Inflammatory macrophage treated with lipopolysaccharide for 4 hours (primary cell): ENCODE data around the gene CSRNP2.
A peak's percentile ranks its signal among the peaks of the same experiment; 100 is the strongest.

ENCODE experiments used
- DNase-seq: peaks from one replicate; pipeline ENCODE4 v3.0.0-alpha.2; 2020

Gene CSRNP2

DNA sequence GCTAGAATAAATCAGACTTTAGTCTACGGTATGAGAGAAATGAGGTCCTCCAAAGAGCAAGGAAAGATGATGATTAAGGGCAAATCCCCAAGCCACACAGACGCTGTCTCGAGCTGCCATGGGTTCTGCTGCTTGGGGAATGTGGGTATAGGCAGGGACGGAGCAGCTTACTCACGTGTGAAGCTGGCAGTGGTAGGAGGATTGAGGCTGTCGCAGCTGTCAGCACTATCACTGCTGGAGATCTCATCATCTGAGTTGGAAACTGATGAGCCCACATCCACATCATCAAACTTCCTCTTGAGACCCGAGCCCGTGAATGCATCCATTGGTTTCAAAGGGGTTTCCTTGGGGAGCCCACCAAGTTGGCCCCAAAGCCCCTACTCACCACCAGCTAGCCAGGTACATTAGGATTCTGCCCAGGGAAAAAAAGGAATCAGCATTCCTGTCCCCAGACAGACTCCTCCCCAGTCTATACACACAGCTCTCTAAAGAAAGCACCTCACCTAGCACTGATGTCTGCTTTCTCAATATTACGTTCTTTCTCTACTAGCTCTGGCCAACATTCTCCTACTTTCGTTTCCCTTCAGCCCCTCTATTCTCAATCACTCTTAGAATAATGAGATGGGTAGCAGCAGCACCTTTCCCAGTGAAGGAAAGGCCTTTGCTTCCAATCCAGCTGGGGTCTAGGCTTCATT is 7.0 kb downstream of the CSRNP2 start:
- DNase-seq, result no peak

DNA sequence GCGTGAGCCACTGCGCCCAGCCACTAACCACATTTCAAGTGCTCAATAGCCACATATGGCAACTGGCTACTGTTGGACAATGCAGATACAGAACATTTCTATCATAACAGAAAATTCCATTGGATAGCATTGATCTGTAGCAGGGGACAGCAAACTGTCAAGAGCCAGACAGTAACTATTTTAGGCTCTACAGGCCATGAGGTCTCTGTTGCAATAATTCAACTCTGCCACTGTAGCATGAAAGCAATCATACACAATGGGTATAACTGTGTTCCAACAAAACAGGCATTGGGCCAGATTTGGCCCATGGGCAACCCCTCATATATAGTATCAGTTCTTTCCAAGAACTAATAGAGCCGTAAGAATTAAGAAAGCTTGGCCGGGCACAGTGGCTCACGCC is 8.0 kb downstream of the CSRNP2 start:
- no peak for DNase-seq

DNA sequence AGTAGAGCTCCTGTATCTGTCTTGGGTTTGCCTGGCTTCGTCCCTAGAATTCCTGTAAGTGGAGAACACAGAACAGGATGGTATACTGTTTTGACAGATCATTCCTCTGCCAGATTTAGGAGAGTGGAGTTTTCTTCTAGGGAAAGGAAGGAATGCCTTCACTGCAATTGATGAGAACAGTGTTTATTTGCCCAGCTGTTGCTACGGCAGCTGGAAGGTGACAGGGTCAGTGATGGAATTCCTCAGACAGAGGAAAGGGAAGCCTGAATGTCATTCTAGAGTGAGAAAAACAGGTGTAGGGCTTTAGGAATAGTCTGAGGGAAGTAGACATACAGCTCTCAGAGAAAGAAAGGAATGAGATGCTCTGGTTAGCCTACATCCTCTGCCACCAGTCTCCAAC is 11.7 kb downstream of the CSRNP2 start:
- no peak for DNase-seq

- DNase-seq, result no peak
These were observed 13.4 kb downstream of the CSRNP2 start for GRCh38 chr12:51070004-51070403.

DNA sequence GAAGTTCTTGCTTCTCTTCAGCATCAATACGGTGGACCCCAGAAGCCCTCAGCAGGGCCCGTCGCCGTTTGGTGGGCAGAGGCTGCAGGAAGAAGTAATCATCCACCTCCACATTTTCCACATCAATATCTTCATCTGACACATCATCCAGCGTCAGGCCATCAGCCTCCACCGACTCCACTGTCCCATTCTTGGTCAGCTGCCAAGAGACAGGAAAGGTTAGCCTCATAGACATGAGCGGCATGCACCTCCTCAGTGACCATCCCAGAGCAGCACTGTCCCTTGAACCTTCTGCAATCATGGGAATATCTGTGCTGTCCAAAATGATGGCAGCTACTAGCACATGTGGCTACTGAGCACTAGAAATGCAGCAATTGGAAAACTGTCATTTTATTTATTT is 15.6 kb downstream of the CSRNP2 start:
- DNase-seq, result no peak

DNA sequence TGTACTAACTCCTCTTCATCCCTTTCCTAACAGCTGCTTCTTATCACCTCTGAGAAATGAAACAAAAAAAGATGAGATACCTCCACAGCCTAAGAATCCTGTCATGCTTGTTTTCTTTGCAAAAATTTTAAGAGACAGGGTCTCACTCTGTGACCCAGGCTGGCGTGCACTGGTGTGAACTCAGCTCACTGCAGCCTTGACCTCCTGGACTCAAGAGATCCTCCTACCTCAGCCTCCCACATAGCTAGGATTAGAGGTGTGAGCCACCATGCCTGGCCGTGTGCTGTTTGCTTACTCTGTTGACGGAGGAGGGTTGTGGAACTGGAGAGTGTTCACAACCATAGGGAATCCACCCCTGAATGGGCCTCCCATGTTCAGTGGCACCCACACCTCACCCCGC is 16.2 kb downstream of the CSRNP2 start:
- no peak for DNase-seq

DNA sequence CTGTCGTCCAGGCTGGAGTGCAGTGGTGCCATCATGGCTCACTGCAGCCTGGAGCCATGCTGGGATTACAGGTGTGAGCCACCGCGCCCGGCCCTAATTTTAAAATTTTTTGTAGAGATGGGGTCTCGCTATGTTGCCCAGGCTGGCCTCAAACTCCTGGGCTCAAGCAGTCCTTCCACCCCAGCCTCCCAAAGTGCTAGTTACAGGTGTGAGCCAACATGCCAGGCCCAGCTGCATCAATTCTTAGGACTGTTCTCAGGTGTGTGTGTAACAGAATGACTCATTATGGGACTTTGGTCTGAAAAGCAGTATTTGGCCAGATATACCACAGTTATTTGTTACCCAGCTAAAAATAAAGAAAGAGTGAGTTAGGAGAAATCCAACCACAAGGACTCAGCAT is 17.9 kb downstream of the CSRNP2 start:
- DNase-seq, result no peak

- DNase-seq, result no peak
These were observed 20.6 kb downstream of the CSRNP2 start for GRCh38 chr12:51062631-51063397.

DNA sequence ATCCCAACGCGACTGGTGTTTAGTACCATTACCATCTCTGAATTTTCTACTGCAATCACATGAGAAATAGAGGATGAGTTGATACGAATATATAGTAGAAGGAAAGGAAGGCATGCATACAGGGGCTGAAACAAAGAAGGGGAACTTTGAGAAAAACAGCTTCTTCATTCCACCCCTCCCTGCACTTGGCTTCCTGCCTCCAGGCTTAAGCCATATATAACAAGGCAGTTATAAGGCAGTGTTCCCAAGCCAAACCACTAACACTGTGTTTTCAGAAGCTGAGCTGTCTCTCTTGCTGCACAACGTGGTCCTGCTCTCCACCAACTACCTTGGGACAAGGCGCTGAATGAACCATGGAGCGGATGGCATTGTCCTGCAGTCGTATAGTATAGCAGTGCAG is 24.3 kb downstream of the CSRNP2 start:
- DNase-seq, result no peak

DNA sequence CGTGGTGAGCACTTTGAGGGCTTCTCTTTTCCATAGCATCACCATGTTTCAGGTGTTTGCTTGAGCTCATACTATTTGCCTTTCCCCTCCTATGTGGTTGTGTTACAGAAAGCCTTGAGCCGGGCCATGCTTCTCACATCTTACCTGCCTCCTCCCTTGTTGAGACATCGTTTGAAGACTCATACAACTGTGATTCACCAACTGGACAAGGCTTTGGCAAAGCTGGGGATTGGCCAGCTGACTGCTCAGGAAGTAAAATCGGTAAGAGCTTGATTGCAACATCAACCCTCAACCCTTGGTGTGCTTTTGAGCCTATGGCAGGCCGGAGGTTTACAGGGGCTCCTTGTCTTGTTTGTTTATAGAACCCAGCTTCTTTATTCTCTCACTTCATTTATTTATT is 27.2 kb downstream of the CSRNP2 start:
- DNase-seq, result peak; percentile 33

- no peak for DNase-seq
These were observed 28.3 kb downstream of the CSRNP2 start for GRCh38 chr12:51055060-51055459.

- DNase-seq, result no peak
These were observed 31.6 kb downstream of the CSRNP2 start for GRCh38 chr12:51051787-51052186.

DNA sequence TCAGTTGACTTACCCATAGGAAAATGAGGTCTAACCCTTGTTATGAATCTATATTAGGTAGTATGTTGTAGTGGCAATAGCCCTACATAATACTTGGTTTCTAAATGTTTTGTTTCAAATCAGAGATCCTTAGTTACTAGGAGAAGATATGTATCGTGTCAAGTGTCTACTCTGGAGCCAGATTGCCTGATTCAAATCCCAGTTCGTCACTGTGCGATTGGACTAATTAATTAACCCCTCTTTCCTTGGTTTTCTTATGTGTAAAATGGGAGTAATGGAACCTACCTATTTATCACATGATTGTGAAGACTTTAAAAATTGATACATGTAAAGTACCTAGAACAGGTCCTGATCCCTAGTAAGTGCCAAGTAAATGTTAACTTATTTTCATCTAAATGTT is 33.9 kb downstream of the CSRNP2 start:
- no peak for DNase-seq

DNA sequence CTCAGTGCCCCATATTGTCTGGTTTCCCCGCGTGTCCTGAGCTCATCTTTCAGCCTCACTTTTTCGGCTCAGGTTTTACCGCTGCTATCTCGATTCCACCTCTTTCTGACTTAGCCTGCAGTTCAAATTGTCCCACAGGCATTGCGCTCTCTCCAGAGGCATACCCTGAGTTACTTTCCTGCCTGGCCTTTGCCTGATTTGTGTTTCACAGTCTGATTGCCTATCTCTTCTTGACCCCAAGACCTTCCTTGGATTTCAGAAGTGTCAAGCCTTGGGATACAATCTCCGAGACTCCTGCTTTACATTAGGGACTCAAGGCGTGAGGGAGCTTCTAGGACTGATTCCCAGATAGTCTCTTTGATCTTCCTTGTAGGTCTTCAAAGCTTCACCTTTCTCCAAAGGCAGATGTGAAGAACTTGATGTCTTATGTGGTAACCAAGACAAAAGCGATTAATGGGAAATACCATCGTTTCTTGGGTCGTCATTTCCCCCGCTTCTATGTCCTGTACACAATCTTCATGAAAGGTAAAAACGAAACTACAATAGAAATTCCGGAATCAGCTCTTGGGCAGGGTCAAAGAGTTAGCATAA is 34.6 kb downstream of the CSRNP2 start:
- no peak for DNase-seq

- DNase-seq, result peak; percentile 99
These were observed 35.5 kb downstream of the CSRNP2 start, which contains the start of gene LETMD1 for GRCh38 chr12:51047655-51048540. Gene LETMD1, plus strand, starts transcription at chr12:51048327. Its CDS starts 30 bp downstream, at chr12:51048357.

DNA sequence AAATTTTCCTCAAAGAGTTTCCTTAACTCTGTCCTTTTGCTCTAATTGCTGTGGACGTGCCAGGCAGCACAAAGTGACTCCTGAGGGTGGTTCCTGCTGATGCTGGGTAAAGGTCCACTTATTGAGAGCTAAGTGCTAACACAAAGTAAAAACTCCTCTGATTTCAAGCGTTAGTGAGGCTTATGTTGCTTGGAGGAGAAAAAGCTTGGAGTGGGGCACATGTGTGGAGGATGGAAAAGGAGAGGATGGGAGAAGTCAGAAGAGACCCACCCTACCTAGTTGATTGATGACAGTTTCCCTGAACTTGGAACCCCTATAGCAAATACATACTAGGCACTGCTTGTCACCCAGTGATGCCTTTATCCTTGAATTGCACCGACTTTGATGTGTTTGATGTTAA is 47.1 kb downstream of the CSRNP2 start:
- no peak for DNase-seq

- DNase-seq, result no peak
These were observed 49.8 kb downstream of the CSRNP2 start for GRCh38 chr12:51033457-51034089.

DNA sequence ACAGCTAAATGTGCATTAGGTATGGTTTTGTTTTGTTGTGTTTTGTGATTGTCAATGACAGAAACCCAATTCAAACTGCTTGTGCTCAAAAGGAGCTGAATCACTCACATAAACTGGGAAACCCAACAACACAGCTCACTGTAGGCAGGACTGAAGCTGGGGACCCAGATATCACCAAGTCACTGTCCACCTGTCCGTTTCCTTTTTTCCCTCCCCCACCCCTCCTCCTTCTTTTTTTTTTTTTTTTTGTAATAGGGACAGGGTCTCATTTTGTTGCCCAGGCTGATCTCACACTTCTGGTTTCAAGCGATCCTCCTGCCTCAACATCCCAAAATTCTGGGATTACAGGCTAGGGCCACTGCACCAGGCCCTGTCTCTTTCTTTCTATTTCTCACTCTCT is 50.3 kb downstream of the CSRNP2 start:
- no peak for DNase-seq

- DNase-seq, result peak; percentile 30
These were observed 54.6 kb downstream of the CSRNP2 start for GRCh38 chr12:51028813-51029150.

DNA sequence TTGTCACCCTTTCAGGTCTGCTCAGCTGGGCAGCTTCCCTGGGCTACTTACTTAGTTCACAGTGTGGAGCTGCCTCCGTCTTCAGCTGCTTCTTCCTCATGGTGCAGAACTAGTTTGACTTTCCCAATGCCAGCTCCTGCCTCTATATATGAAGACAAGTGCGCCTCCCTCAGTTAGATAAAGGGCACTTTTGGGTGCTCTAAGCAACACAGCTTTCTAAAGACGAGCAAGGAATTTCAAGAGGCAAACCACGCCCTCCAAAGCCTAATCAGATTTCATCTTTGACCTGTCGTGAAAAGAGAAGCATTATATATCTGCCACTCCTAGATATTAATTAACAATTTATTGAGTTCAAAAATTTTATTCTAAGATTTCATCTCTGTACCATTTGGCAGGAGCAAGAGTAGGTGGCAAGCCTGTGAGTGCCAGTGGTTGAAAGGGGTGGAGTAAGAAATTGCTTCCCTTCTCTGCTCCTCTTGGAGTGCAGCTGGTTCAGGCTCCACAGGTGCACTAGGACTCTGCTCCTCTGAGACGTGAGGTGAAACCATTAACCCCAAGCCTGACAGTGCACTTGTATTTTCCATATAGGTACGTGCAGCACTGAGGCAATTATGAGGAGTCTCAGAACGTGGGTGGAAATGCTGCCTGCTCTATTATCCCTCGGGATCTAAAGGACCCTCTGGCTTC is 55.1 kb downstream of the CSRNP2 start:
- DNase-seq, result peak; percentile 88

- DNase-seq, result no peak
These were observed 56.0 kb downstream of the CSRNP2 start for GRCh38 chr12:51027342-51027835.
